Stimulated activated CD8-positive, alpha-beta memory T cell treated with anti-CD3 and anti-CD28 coated beads, Interleukin-15, amount 100 ng/mL, for 48 hours (primary cell): Measurements from ENCODE around the gene RTL1.

ENCODE experiments used
- DNase-seq, 2 donors: peaks; one replicate each; pipeline ENCODE4 v3.0.0-alpha.2; 2020; ENCODE audit warnings: low read depth in 2 of 2

RTL1 gene

DNA sequence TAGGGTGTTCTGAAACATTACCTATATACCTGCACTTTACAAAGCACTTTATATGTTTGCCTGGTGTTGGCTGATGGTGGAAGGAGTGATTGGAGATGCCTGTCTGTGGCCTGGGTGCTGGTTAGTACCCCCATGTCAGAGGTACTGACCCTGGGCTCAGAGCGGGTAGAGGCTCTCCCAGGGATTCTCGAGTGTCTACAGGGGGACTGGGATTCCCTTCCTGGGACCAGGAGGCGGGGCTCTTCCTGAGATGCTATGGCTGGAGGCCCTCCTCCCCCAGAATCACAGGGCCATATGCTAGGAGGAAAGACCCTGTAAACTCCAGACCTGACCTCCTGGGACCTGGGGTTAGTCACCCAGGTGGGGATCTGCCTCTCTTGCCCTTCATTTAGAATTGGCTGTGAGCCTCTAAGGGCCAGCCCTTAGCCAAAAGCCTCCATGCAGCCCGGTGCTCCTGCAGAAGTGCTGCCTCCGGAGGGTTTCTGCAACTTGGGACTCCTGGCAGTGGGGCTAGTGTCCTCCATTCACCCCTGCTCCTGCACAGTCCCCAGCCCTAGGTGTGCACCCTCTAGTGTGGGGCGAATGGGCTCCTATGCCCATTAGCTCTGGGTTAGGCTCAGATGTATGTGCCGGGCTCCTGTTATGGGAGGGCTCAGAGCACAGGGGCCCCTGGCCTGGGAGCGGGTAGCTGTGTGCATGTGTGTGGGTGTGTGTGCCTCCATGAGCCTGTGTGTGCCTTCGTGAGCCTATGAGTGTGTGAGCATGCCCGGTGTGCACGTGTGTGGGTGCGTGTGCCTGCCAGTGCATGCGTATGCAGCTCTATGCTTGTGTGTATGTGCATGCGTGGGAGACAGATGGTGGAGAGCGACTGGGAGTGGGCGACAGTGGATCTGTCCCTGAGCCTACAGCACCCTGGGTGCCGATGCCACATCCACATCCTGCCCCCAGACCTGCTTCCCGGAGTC lies 36.6 kb downstream of the RTL1 start:
- DNase-seq = no peak

- DNase-seq = no peak
Observed at GRCh38 chr14:100865682-100866591, 37.6 kb downstream of the RTL1 start.

GRCh38 chr14:100864960-100865681 lies 38.4 kb downstream of the RTL1 start:
- DNase-seq = no peak

- no peak for DNase-seq
Observed at GRCh38 chr14:100864206-100864605, 39.3 kb downstream of the RTL1 start.

DNA sequence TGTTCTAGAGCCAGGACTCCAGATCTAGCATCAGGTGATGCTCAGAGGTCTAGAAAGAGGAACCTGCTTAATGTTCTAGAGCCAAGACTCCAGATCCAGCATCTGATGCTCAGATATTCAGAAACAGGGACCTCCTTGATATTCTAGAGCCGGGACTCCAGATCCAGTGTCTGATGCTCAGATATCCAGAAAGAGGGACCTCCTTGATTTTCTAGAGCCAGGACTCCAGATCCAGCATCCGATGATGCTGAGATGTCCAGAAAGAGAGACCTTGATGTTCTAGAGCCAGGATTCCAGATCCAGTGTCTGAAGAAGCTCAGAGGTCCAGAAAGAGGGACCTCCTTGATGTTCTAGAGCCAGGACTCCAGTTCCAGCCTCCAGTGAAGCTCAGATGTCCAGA lies 40.7 kb downstream of the RTL1 start:
- no peak for DNase-seq

GRCh38 chr14:100862277-100862676 lies 41.2 kb downstream of the RTL1 start:
- no peak for DNase-seq

DNA sequence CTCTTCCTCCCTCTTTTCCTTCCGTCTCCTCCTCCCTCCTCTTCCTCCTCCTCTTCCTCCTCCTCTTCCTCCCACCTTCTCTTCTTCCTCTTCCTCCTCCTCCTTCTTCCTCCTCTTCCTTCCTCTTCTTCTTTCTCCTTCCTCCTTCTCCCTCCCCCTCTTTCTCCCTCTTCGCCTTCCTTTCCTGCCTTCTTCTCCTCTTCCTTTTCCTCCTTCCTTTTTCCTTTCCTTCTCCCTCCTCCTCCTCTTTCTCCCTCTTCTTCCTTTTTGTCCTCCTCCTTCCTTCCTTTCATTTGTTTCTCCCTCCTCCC lies 41.6 kb downstream of the RTL1 start:
- DNase-seq = no peak

DNA sequence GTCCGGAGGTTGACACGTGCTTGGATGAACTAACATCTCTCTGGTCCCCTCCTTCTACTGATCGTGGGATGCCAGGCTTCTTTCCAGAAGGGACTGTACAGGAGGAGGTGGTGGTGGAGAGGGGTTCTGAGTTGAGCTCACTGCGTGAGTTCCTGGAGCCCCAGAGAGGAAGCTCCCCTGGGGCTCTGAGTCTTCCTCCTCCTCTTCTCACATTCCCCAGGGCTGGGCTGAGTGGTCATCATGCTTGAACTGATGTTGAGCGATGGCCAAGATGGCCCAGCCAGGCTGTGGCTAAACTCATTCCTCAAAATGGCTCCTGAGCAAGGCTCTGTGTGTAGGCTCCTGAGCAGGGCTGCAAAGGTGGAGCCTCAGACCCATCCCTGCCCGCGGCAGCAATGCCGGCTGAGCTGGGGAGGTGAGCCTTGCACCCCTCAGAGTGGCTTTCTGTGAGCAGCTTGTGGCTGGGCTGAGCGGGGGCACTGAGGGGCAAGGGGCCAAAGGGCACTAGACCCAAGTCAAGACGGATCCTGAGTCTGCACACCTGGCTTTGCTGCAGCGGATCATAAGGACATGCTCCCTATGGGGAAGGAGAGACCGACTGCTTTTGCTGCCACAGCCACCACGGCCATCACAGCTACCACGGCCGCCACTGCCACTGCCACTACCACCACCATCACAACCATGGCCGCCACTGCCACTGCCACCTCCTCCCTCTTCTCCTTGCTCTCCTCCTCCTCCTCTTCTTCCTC lies 42.2 kb downstream of the RTL1 start:
- no peak for DNase-seq

GRCh38 chr14:100860556-100861187 lies 42.9 kb downstream of the RTL1 start:
- DNase-seq = no peak

- no peak for DNase-seq
Observed at GRCh38 chr14:100859781-100860180, 43.7 kb downstream of the RTL1 start.

- DNase-seq = no peak
Observed at GRCh38 chr14:100858838-100859220, 44.7 kb downstream of the RTL1 start.

- no peak for DNase-seq
Observed at GRCh38 chr14:100857923-100858837, 45.3 kb downstream of the RTL1 start.

- DNase-seq = no peak
Observed at GRCh38 chr14:100857233-100857922, 46.1 kb downstream of the RTL1 start.

- no peak for DNase-seq
Observed at GRCh38 chr14:100856056-100856950, 47.2 kb downstream of the RTL1 start.

DNA sequence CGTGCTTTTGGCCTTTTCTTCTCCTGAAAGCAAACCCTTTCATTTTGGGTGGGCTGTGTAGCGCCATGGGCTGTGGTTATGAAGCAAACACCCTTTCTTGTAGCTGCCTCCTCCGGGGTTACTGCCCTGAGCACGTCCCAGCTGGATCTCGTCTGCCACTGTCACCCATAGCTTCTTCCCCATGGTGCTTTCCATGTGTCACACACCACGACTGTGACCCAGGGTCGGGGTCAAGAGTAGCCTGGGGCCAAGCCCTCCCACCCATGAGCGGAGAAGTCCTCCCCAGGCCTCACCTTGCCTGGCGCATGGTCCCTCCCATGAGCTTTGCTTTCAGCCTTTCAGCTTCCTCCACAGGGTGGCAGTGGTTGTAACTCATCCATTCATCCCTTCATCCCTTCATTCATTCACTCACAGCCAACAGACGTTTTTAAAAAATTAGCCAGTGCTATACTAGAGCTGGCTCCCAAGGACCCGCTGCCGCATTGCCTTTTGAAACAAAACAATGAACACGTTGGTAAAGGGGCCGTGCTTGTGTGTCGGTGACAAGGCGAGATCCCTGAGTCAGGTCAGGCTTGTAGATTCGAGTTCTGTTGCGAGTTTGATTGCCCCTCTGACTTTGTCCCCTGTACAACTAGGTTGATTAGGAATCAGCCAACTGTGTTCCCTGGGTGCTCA lies 48.1 kb downstream of the RTL1 start:
- DNase-seq = no peak

GRCh38 chr14:100854435-100854834 lies 49.1 kb downstream of the RTL1 start:
- DNase-seq = no peak

DNA sequence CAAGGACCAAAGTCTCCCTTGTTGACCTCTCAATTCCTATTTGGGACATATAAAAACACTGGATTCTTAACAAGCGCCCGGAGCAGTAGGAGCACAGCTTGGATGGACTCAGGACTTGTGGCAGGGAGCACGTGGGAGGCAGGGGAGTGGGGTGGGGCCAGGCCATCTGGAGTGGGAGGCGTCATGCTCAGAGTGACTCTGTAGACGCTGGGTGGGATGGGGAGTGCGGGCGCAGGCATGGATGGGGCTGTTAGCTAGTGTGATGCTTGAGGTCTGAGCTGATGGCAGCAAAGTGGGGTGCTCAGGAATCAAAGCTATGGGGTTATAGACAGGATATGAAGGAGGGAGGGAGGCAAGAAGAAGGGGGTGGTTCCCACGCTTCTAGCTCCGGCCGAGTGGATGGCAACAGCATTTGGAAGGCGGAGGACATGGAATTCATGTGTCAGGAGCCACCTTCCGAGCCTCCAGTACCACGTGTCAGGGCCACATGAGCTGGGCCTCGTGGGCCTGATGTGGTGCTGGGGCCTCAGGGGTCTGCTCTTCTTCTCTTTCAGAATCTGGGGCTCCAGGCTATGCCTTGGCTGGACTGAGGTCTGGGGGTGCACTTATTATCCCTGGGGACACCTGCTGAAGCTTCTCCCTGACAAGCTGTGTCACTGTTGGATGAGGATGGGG lies 51.4 kb downstream of the RTL1 start:
- DNase-seq = no peak
